IPS DF 6.9 (cell line): ENCODE results near the gene ANKRD63.

Source experiments
- DNase-seq: peaks from one replicate; pipeline ENCODE4 v3.0.0-alpha.2; 2013; ENCODE audit warnings: low read depth, low spot score
- H3K27ac ChIP-seq: one replicate; pipeline ENCODE4 v1.5.1; 2013; ENCODE audit warnings: low read length, control low read depth
- H3K27me3 ChIP-seq: 2 replicates; pipeline ENCODE4 v1.6.1; 2013; ENCODE audit warnings: mild to moderate bottlenecking, low read length; ENCODE audit not compliant: control insufficient read depth, insufficient read depth
- H3K36me3 ChIP-seq: 2 replicates; pipeline ENCODE4 v1.6.1; 2013; ENCODE audit warnings: low read length; ENCODE audit not compliant: control insufficient read depth, insufficient read depth
- H3K4me1 ChIP-seq: 2 replicates; pipeline ENCODE4 v1.6.1; 2013; ENCODE audit warnings: low read length; ENCODE audit not compliant: control insufficient read depth, insufficient read depth
- H3K4me3 ChIP-seq: 2 replicates; pipeline ENCODE4 v1.5.1; 2013; ENCODE audit warnings: mild to moderate bottlenecking, low read length
- H3K9me3 ChIP-seq: 2 replicates; pipeline ENCODE4 v1.6.1; 2013; ENCODE audit warnings: low read length, inconsistent platforms; ENCODE audit not compliant: control insufficient read depth, insufficient read depth
- WGBS: extraction: QIAGEN DNeasy Blood & Tissue Kit; methylation state at CpG from one replicate; pipeline ENCODE4 v1.1.7; 2013; ENCODE audit warnings: mixed read lengths, missing lambda C conversion rate; ENCODE audit not compliant: insufficient read length, insufficient coverage; 5-methylcytosine and 5-hydroxymethylcytosine counted together

Gene ANKRD63

GRCh38 chr15:40250304-40250656, 32.6 kb downstream of the ANKRD63 start:
- Histone ChIP-seq H3K27me3 (peaks cover 13% of the 10 kb centered on the region), H3K4me3 (no peak overlapping the region), H3K4me1 (peaks cover 3% of the 10 kb centered on the region), H3K36me3 (no peaks in the 10 kb centered on the region), H3K27ac (no peak overlapping the region), H3K9me3 (no peaks in the 10 kb centered on the region)
- DNase-seq = no peak
- WGBS = no CpG with 5 or more reads among the region's 8 CpGs

DNA sequence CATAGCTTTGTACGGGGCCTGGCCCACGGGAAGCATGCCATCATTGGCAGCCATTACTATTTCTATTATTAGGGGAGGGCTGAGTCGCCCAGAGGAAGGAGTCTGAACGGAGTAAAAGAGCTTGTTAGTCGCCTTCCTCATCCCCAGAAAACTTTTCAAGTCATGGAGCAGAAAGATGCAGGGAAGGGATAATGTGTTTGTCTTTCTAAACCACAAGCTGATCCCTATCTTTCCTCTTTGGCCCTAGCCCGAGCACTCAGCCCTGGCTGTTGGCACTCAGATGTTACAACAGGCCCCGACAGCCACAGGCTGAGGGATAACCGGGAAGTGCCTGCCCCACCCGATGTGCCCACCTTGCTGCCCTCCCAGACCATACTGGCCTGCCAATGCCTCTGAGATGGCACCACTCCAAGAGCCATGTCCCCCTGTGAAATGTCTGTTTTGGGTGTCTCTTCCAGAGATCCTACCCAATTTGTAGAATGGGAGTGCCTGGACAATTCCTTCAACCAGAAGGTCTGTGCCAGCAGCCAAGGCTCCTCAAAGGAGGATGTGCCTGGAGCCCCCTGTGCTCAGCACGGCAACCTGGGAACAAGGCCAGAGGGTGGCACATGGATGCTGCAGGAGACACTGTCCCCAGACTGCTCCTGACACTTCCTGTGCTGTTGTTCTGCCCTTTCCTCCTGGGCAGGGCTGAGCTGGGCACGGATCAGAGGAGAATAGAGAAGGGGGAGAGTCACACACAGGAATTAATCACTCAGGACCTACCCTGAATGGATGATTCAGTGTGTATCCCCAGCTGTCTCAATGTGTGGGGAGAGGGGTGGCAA, 33.2 kb downstream of the ANKRD63 start:
- no peak overlapping the region for H3K27ac ChIP-seq
- peaks cover 13% of the 10 kb centered on the region for H3K27me3 ChIP-seq
- DNase-seq = no peak
- H3K36me3 ChIP-seq = no peaks in the 10 kb centered on the region
- no peak overlapping the region for H3K4me3 ChIP-seq
- H3K4me1 ChIP-seq = peaks cover 6% of the 10 kb centered on the region
- no CpG with 5 or more reads among the region's 11 CpGs for WGBS
- no peaks in the 10 kb centered on the region for H3K9me3 ChIP-seq

DNA sequence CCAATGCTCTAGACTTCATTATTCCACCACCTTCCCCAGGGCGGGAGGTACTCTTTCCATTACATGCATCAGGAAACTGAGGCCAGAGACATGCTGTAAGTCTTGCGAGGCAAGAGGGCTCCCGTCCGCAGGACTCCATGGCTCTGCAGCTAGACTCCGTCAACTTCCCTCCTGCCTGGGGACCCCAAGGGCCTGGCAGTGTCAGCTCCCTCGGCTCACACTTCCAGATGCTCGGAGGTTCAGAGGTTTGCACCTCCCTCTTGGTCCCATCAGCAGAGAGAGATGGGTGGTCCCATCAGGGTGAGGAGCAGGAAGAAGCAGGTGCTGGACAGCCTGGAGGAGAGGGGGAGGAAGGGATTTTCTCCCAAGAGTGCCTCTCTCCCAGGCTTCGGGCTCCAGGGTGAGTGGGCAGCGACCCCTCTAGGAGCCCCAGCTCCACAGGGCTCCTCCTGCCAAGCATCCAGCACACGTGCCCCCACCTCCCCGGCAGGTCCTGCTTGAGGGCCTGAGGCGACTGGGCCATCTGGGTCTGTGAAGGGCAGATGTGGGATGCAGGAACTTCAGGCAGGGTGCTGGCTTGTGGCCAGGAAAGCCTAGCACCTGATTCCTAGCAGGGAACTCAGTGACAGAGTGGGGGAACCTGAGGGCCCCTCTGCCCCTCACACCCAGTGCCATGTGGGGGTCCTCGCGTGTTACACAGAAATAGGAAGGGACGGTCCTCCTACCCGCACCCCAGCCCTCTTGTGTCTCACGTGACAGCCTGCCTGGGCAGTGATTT, 34.7 kb downstream of the ANKRD63 start:
- Histone ChIP-seq H3K36me3 (no peaks in the 10 kb centered on the region), H3K4me3 (no peak overlapping the region), H3K9me3 (no peaks in the 10 kb centered on the region), H3K27me3 (peaks cover 6% of the 10 kb centered on the region), H3K4me1 (peaks cover 6% of the 10 kb centered on the region), H3K27ac (no peak overlapping the region)
- no peak for DNase-seq
- WGBS = no CpG with 5 or more reads among the region's 17 CpGs

DNA sequence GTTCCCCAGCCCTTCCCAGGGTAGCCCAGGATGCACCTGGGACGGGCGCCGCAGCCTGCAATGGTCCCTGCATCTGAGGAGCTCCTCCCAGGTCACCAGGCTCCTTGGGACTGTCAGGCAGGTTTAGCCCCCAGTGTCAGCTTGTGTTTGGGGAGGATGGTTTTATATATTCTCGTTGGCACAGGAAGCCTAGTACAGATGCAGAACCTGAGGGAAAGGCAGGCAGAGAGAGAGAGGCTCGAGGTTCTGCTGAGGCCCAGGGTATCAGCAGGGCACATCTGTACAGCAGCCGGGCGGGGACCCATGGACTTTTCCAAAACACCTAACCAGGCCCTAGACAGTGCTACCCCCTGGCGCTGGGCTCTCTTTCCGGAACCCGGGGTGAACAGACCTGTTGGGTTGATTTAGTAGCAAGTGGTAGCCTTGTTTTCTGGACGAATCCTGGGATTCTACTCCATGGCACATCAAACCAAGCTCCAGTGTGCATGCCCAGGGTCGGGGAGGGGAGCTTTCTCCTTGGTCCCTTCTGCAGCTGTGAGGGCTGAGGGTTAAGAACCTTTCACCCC, 35.4 kb downstream of the ANKRD63 start:
- Histone ChIP-seq H3K4me1 (peaks cover 6% of the 10 kb centered on the region), H3K27me3 (peaks cover 6% of the 10 kb centered on the region), H3K36me3 (no peaks in the 10 kb centered on the region), H3K4me3 (no peak overlapping the region), H3K9me3 (no peaks in the 10 kb centered on the region), H3K27ac (no peak overlapping the region)
- WGBS = no CpG with 5 or more reads among the region's 12 CpGs
- no peak for DNase-seq

- Histone ChIP-seq H3K9me3 (no peaks in the 10 kb centered on the region), H3K27ac (no peak overlapping the region), H3K36me3 (no peaks in the 10 kb centered on the region), H3K4me1 (peaks cover 6% of the 10 kb centered on the region), H3K4me3 (no peak overlapping the region), H3K27me3 (peaks cover 3% of the 10 kb centered on the region)
- no CpG with 5 or more reads among the region's 8 CpGs for WGBS
- DNase-seq = no peak
These were observed 36.2 kb downstream of the ANKRD63 start for GRCh38 chr15:40246496-40247280.

DNA sequence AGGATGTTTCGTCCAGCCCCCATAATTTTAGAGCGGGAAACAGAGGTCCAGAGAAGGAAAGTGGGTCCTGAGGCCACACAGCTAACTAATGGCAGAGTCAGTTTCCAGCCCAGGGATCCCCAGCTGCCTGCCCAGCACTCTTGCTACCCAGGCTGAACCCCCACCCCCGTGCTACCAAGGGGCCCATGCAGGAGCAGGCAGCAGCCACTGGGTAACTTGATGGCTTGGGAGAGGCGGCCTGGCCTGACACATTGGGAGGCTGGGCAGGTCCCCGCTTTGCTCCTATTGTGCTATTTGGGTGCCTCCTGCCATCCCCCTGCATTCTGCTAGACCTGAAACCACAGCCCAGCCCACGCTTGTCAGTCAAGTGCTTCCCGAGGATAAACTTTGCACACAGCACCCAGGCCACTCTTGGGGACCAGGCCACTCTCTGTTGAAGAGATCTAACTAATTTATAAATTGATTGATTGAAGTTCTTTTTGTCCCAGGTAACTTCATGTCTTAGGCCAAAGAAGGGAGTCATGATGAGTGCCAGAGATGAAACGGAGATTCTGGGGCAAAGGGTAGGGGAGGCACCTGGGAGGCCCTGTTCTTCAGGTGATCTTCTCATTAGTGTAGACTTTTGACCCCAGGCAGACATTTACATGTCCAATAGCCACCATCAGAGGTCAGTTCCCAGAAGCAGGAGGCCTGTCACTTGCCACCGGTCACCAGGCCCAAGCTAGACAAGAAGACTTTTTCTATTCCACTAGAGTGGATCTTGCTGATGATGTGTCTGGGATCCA, 37.0 kb downstream of the ANKRD63 start:
- H3K36me3 ChIP-seq = no peaks in the 10 kb centered on the region
- WGBS = no CpG with 5 or more reads among the region's 9 CpGs
- no peak for DNase-seq
- peaks cover 6% of the 10 kb centered on the region for H3K4me1 ChIP-seq
- H3K9me3 ChIP-seq = no peaks in the 10 kb centered on the region
- no peaks in the 10 kb centered on the region for H3K27me3 ChIP-seq
- H3K27ac ChIP-seq = no peak overlapping the region
- H3K4me3 ChIP-seq = no peak overlapping the region

DNA sequence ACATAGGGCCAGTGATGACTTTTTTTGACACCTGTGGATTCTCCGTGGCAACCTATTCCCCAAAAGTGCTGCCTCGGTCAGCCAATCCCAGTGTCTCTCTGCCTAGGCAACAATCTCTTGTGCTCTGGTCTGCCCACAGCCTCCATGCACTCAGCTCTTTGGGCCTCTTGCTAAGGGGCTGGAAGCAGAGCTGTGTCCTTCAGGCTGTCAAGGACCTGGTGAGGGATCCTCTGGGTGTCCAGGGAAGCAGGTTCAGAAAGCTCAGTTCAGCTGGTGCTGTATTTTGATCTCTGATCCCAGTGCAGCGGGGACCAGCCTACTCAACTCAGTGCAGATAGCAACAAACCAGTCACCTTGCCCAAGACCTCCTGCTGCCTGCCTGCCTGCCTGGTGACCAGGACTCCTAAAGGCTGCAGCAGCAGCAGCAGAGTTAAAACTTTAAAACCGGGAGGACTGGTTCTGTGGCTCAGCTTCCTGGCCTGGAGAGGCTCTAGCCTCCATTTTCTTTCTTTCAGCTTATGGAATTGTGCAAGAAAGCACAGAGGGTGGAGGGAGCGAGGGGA, 37.8 kb downstream of the ANKRD63 start:
- WGBS = no CpG with 5 or more reads among the region's 5 CpGs

DNA sequence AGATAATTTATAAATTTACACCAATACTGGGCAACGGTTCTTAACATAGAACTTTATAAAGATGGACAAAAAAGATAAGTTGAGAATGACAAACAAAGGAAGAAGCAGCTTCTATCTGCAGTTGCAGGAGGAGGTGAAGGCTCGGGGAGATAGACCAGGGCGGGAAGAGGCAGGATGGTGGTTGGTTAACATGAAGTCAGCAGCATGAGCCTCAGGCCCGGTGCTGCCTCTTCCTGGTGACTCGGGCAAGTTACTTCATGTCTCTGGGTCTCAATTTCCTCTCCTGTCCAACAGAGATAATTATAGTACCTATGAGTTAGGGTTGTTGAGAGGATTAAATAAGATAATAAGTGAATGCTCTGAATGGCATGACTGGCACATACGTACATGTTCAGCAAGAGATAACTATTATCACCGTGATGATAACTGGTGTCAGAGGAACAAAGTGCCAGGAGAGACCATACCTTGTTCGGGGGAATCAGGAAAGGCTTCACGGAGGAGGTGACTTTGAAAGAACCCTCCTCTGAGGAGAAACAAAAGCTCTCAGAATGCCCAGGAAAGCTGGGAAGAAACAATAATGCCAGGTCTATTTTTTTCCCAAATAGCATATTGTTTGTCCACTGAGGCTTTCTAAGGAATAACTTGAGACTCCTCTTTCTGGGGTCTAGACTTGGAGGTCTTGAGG, 39.6 kb downstream of the ANKRD63 start:
- H3K4me3 ChIP-seq = no peak overlapping the region
- H3K9me3 ChIP-seq = no peaks in the 10 kb centered on the region
- DNase-seq = no peak
- H3K27me3 ChIP-seq = no peaks in the 10 kb centered on the region
- H3K36me3 ChIP-seq = no peaks in the 10 kb centered on the region
- H3K4me1 ChIP-seq = peaks cover 13% of the 10 kb centered on the region
- no peak overlapping the region for H3K27ac ChIP-seq
- no CpG with 5 or more reads among the region's 9 CpGs for WGBS

More for the DNA sequence above, 37.8 kb downstream of the ANKRD63 start:
- H3K4me1 ChIP-seq = peaks cover 6% of the 10 kb centered on the region
- no peaks in the 10 kb centered on the region for H3K9me3 ChIP-seq
- H3K4me3 ChIP-seq = no peak overlapping the region
- no peaks in the 10 kb centered on the region for H3K27me3 ChIP-seq
- no peaks in the 10 kb centered on the region for H3K36me3 ChIP-seq
- no peak for DNase-seq
- no peak overlapping the region for H3K27ac ChIP-seq

DNA sequence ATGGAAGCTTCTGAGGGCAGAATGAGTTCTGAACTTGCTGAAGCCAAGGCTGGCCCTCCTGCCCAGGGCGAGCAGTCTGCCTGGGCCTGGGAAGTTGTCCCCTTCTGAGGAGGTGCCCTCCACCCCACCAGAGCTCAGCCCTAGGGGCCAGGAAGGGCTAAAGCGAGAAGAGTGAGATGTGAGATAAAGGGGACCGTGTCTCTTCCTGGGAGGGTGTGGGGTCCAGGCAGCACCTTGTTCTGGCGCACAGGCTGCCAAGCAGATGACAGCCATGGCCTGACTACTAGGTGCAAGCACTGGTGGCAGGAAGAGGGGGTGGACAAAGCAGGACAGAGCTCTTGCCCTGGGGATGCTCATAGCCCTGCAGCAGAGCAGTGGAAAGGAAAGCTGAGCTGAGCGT, 40.3 kb downstream of the ANKRD63 start:
- WGBS = no CpG with 5 or more reads among the region's 5 CpGs

More for the DNA sequence above, 40.3 kb downstream of the ANKRD63 start:
- H3K9me3 ChIP-seq = no peaks in the 10 kb centered on the region
- peaks cover 15% of the 10 kb centered on the region for H3K4me1 ChIP-seq
- no peaks in the 10 kb centered on the region for H3K36me3 ChIP-seq
- H3K27me3 ChIP-seq = no peaks in the 10 kb centered on the region
- H3K4me3 ChIP-seq = no peak overlapping the region
- DNase-seq = no peak
- no peak overlapping the region for H3K27ac ChIP-seq
